Melanocyte of skin (primary cell): ENCODE results near the gene LRRC58. TPM values are rescaled to one million over a fixed set of nuclear protein-coding genes. Genes with fewer than 3 reads are reported as not detected.

ENCODE experiments used
- total RNA-seq, 2 donors: library from RNA; depleted of rRNA; stranded (reverse); fragments of >200 nt; gene quantifications; 2 replicates each; pipeline ENCODE4 v1.2.3, GENCODE V29; 2012

The LRRC58 gene
- total RNA-seq = 10 to 100 TPM; 33.4 to 50.6 TPM

GRCh38 chr3:120348991-120349854, at the start of gene LRRC58:
Gene LRRC58 (minus strand): TSS chr3:120349354. CDS start chr3:120349243, 111 bp downstream.

DNA sequence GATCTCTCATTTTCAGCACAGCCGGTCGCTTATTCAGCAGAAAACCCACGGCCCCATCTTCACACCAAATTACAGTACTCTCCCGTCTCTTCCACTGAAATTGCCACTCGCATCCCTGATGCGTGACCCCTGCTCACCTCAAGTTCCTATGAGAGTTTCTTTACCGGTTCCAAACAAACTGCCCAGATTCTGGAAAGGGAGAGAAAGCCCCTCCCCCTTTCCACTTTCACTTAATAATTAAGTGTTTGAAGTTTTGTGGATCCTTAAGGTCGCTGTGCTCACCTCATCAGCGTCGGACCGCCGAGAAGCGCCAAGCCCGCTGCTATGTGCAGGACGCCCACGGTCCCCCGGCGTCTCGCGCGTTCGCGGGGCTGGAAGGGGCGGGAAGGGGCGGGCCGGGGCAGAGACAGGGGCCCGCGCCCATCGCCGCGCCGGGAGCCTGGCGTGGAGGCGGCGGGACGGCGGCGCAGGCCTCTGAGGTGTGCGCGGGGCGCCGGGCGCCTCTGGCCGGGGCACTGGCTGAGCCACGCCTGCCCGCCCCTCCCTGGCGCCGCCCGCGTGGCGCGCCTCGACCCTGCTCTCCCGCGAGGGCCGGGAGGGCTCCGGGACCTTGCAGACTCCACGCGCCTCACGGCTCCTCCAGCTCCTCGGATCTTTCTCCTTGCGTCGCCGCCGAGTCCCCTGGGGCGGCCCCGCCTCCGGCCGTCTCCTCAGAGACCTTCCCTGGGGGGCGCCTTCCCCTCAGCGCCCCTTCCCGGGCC, 64.2 kb downstream of the LRRC58 start, which contains the start of gene GPR156:
GPR156 (minus strand) TSS at position 476 of the 761 bp plus-strand sequence. CDS start 41,124 bp downstream, outside the sequence.

Other genes starting within 250 kb of the LRRC58 start
- under 1 TPM; 0.33 to 0.34 TPM for gene GPR156, start 64.1 kb downstream of the LRRC58 start, total RNA-seq
- gene FSTL1, start 101.6 kb upstream of the LRRC58 start, total RNA-seq = 100 to 1,000 TPM; 254 to 283 TPM
- 10 to 100 TPM; 69.9 to 83.6 TPM for gene NDUFB4, start 247.0 kb upstream of the LRRC58 start, total RNA-seq